KMS-11 (cell line): Measurements from ENCODE around the gene NELFA.

Experiments used
- H2AFZ ChIP-seq: fragments of 200-600 bp; sonication (generic); 2 replicates; pipeline ENCODE4 v1.6.1; 2016; ENCODE audit warnings: antibody characterized with exemption, mixed run types, low read depth
- H3K27ac ChIP-seq: fragments of 200-600 bp; sonication (generic); 2 replicates; pipeline ENCODE4 v1.6.1; 2016; ENCODE audit warnings: mild to moderate bottlenecking, mixed run types
- H3K27me3 ChIP-seq: fragments of 200-600 bp; sonication (generic); 2 replicates; pipeline ENCODE4 v1.6.1; 2017; ENCODE audit warnings: mild to moderate bottlenecking, low read depth, mixed run types, moderate library complexity; ENCODE audit not compliant: insufficient read depth
- H3K36me3 ChIP-seq: fragments of 200-600 bp; sonication (generic); 2 replicates; pipeline ENCODE4 v1.6.1; 2017; ENCODE audit warnings: mild to moderate bottlenecking, mixed run types; ENCODE audit not compliant: insufficient read depth
- H3K4me1 ChIP-seq: fragments of 200-600 bp; sonication (generic); 2 replicates; pipeline ENCODE4 v1.6.1; 2016; ENCODE audit warnings: mild to moderate bottlenecking, low read depth, mixed run types; ENCODE audit not compliant: poor library complexity, severe bottlenecking
- H3K4me2 ChIP-seq: fragments of 200-600 bp; sonication (generic); 2 replicates; pipeline ENCODE4 v1.7.0; 2016; ENCODE audit warnings: mild to moderate bottlenecking, mixed run types
- H3K4me3 ChIP-seq: fragments of 200-600 bp; sonication (generic); IDR thresholded peaks from 2 replicates; pipeline ENCODE4 v1.6.1; 2017; ENCODE audit warnings: low read depth, low read length, mixed read lengths; ENCODE audit not compliant: insufficient read depth
- H3K79me2 ChIP-seq: fragments of 200-600 bp; sonication (generic); 2 replicates; pipeline ENCODE4 v1.6.1; 2016; ENCODE audit warnings: low read depth, mixed run types; ENCODE audit not compliant: insufficient read depth
- H3K9ac ChIP-seq: fragments of 200-600 bp; sonication (generic); 2 replicates; pipeline ENCODE4 v1.6.1; 2016; ENCODE audit warnings: mild to moderate bottlenecking, mixed run types
- H4K20me1 ChIP-seq: fragments of 200-600 bp; sonication (generic); 2 replicates; pipeline ENCODE4 v1.6.1; 2016; ENCODE audit warnings: mild to moderate bottlenecking, mixed run types; ENCODE audit not compliant: insufficient read depth
- TF ChIP-seq, protein P1 (sequence below): fragments of 200-600 bp; sonication (generic); conservative IDR thresholded peaks from 2 replicates; pipeline ENCODE4 v1.6.1; 2017; ENCODE audit warnings: low read depth, mild to moderate bottlenecking, antibody characterized with exemption, low read length, moderate library complexity, mixed read lengths

Gene NELFA

DNA sequence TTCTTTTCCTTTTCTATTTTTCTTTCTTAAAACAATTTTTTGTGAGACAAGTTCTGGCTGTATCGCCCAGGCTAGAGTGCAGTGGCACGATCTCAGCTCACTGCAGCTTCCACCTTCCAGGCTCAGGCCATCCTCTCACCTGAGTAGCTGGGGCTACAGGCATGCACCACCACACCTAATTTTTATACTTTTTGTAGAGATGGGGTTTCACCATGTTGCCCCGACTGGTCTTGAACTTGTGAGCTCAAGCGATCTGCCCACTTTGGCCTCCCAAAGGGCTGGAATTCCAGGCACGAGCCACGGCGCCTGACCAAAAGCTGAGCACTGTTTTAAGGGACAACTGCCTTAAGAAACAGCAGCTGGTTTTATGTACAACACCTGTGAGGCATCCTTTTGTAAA is 41.0 kb upstream of the NELFA start:
- H4K20me1 ChIP-seq = no peaks in the 10 kb centered on the region
- TF ChIP-seq, protein P1, sequence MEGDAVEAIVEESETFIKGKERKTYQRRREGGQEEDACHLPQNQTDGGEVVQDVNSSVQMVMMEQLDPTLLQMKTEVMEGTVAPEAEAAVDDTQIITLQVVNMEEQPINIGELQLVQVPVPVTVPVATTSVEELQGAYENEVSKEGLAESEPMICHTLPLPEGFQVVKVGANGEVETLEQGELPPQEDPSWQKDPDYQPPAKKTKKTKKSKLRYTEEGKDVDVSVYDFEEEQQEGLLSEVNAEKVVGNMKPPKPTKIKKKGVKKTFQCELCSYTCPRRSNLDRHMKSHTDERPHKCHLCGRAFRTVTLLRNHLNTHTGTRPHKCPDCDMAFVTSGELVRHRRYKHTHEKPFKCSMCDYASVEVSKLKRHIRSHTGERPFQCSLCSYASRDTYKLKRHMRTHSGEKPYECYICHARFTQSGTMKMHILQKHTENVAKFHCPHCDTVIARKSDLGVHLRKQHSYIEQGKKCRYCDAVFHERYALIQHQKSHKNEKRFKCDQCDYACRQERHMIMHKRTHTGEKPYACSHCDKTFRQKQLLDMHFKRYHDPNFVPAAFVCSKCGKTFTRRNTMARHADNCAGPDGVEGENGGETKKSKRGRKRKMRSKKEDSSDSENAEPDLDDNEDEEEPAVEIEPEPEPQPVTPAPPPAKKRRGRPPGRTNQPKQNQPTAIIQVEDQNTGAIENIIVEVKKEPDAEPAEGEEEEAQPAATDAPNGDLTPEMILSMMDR = no peak
- no peak overlapping the region for H3K27ac ChIP-seq
- no peaks in the 10 kb centered on the region for H3K4me1 ChIP-seq
- no peak overlapping the region for H3K4me2 ChIP-seq
- no peak overlapping the region for H3K4me3 ChIP-seq
- no peaks in the 10 kb centered on the region for H3K79me2 ChIP-seq
- H3K9ac ChIP-seq = no peak overlapping the region
- no peaks in the 10 kb centered on the region for H3K36me3 ChIP-seq
- no peaks in the 10 kb centered on the region for H3K27me3 ChIP-seq
- no peak overlapping the region for H2AFZ ChIP-seq

DNA sequence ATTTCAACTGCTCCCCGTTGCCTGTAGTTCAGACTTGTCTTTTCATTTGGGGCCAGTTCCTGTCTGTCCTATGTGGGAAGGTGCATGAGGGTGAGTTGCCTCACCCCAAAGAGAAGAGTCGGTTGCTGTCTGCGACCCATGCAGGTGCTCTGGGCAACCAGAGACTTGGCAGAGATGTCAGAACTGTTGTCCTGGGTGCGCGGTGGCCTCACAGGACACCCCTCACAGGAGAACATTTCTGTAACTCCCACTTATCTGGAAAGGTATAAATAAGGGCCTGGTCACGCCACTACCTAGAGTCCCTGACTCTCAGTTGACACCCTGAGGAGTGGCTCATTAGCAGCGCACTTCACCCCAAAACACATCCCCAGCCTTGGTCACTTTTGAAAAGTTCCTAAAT is 40.6 kb upstream of the NELFA start:
- H4K20me1 ChIP-seq = no peaks in the 10 kb centered on the region
- TF ChIP-seq, protein P1 = no peak
- H3K4me3 ChIP-seq = no peak overlapping the region

DNA sequence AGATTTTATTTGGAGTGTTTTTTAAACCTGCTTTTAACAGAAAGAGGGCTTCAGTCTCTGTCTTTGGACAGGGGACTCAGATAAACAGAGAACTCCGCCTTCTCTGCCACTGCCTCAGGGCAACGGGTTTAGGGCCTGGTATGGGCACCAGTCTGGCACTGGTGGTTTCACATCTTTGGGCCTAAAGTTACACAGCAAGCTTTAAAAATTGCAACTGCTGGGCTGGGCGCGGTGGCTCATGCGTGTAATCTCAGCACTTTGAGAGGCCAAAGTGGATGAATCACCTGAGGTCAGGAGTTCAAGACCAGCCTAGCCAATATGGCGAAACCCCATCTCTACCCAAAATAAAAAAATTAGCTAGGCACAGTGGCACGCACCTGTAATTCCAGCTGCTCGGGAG is 40.1 kb upstream of the NELFA start:
- H3K27ac ChIP-seq = no peak overlapping the region
- no peaks in the 10 kb centered on the region for H3K79me2 ChIP-seq
- TF ChIP-seq, protein P1 = no peak
- no peak overlapping the region for H3K4me2 ChIP-seq
- H4K20me1 ChIP-seq = no peaks in the 10 kb centered on the region
- H3K4me1 ChIP-seq = no peaks in the 10 kb centered on the region
- no peak overlapping the region for H3K9ac ChIP-seq
- H3K36me3 ChIP-seq = no peaks in the 10 kb centered on the region
- no peaks in the 10 kb centered on the region for H3K27me3 ChIP-seq
- H2AFZ ChIP-seq = no peak overlapping the region
- H3K4me3 ChIP-seq = no peak overlapping the region

More for the DNA sequence above, 40.6 kb upstream of the NELFA start:
- H2AFZ ChIP-seq = no peak overlapping the region
- no peak overlapping the region for H3K27ac ChIP-seq
- H3K4me2 ChIP-seq = no peak overlapping the region
- no peaks in the 10 kb centered on the region for H3K27me3 ChIP-seq
- H3K4me1 ChIP-seq = no peaks in the 10 kb centered on the region
- H3K36me3 ChIP-seq = no peaks in the 10 kb centered on the region
- H3K79me2 ChIP-seq = no peaks in the 10 kb centered on the region
- H3K9ac ChIP-seq = no peak overlapping the region

DNA sequence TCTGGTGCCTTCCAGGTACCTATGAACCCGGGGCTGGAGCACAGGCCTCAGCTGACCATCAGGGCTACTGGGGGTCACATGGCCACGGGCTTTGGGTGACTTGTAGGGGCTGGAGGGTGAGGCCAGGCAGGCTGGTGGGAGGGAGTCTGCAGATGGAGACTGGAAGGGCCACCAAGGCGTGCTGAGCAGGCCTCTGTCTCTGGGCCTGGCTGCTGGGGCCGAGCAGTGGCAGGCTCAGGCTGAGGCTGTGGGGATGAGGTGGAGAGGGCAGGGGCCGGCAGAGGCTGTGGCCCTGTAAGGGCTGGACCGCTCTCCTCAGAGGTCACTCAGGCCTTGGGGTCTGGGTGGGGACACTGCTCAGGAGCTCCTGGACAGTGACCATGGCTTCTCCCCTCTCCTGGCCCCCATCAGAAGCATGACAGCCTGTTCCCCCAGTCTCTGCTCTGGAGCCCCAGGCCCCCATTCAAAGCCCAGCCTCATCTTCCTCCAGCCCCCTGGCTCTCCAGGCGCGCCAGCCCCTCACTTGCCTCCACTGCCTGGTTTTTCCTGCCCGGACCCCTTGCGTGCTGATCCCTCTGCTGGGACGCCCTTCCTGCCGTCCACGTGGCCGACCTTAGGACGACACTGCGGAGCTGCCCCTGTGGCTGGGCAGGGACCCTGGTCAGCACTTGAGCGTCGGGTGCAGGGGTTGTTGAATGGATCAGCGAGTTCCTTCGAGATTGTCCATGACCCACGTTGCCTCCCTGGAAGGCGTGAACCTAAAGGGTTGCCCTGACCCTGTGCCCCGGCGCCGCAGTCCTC is 39.2 kb upstream of the NELFA start:
- Histone ChIP-seq H3K9ac (no peak overlapping the region), H3K79me2 (no peaks in the 10 kb centered on the region), H3K4me2 (no peak overlapping the region), H2AFZ (no peak overlapping the region), H3K27ac (no peak overlapping the region), H3K36me3 (no peaks in the 10 kb centered on the region), H3K27me3 (no peaks in the 10 kb centered on the region), H3K4me3 (no peak overlapping the region), H4K20me1 (no peaks in the 10 kb centered on the region), H3K4me1 (no peaks in the 10 kb centered on the region)
- TF ChIP-seq, protein P1 = no peak
